A549 (cell line): ENCODE results near the gene CIDEA. TPM values are rescaled to one million over a fixed set of nuclear protein-coding genes. Genes with fewer than 3 reads are reported as not detected.
"Not testable (repeated sequence)": the region's sequence is repeated elsewhere in the genome, so short reads cannot be mapped to it uniquely, and the experiment has no call there.

Source experiments
- ATAC-seq, 2 experiments: fragments of 200-7000 bp in 1 of 2; fragments of >200 bp in 1 of 2; cut with Nextera tagmentation in 1 of 2; cut with Tn5 transposase in 1 of 2; 3 replicates each; pipeline versions ENCODE4 v1.8.0 to v1.9.1; 2018 to 2020; ENCODE audit warnings: mild to moderate bottlenecking in 1 of 2, moderate library complexity in 1 of 2
- CTCF ChIA-PET: fragments of 300-600 bp; sonication (Branson Sonifier 250); formaldehyde crosslinking; extraction: SDS; loops from one replicate; lab custom pipeline; 2021; ENCODE audit warnings: antibody characterized with exemption, inconsistent platforms; lab: Yijun Ruan, JAX
- POLR2A ChIA-PET: fragments of 350-600 bp; formaldehyde crosslinking; extraction: SDS; loops from one replicate; lab custom pipeline; 2021; ENCODE audit warnings: antibody characterized with exemption, inconsistent platforms; lab: Yijun Ruan, JAX
- DNase-seq, 2 experiments: peaks; one replicate each; pipeline versions ENCODE4 v3.0.0 to v3.0.0-alpha.2; 2011 to 2016; ENCODE audit warnings: low read depth in 1 of 2, low spot score in 1 of 2
- FAIRE-seq: peaks from 2 replicates; lab custom pipeline; 2011; peaks lifted over from hg19 to GRCh38; lab: Jason Lieb, UNC
- H3K27ac ChIP-seq, 2 experiments: fragments of >200 bp; sonication (Bioruptor Twin); formaldehyde crosslinking; 3 replicates each; pipeline ENCODE4 v1.5.1; 2016 to 2017
- H3K4me1 ChIP-seq: fragments of >200 bp; sonication (Bioruptor Twin); formaldehyde crosslinking; 3 replicates; pipeline ENCODE4 v1.6.1; 2016
- H3K4me2 ChIP-seq: fragments of >200 bp; sonication (Bioruptor Twin); formaldehyde crosslinking; 3 replicates; pipeline ENCODE4 v1.6.1; 2016
- H3K4me3 ChIP-seq: fragments of >200 bp; sonication (Bioruptor Twin); formaldehyde crosslinking; 3 replicates; pipeline ENCODE4 v1.5.1; 2016
- H3K9me3 ChIP-seq: fragments of >200 bp; sonication (Bioruptor Twin); formaldehyde crosslinking; 3 replicates; pipeline ENCODE4 v1.6.1; 2016
- BCL3 ChIP-seq: fragments of >200 bp; sonication (Bioruptor Twin); formaldehyde crosslinking; IDR thresholded peaks from 3 replicates; pipeline ENCODE4 v1.6.1; 2016
- CHD2 ChIP-seq: fragments of 150-350 bp; IDR thresholded peaks from 2 replicates; pipeline ENCODE4 v1.6.1; 2014; ENCODE audit warnings: low read length; ENCODE audit not compliant: partially characterized antibody
- EHMT2 ChIP-seq: fragments of 200-600 bp; sonication (generic); IDR thresholded peaks from 2 replicates; pipeline ENCODE4 v1.6.1; 2016; ENCODE audit warnings: antibody characterized with exemption, low read depth, mild to moderate bottlenecking, moderate library complexity
- FOSB ChIP-seq: fragments of 250-450 bp; sonication (Bioruptor Pico); IDR thresholded peaks from 2 replicates; pipeline ENCODE4 v1.5.0; 2020; ENCODE audit warnings: mild to moderate bottlenecking, moderate library complexity
- GATA3 ChIP-seq: IDR thresholded peaks from 2 replicates; pipeline ENCODE4 v1.6.1; 2012; ENCODE audit warnings: borderline replicate concordance
- HDAC2 ChIP-seq: fragments of 200-600 bp; sonication (generic); IDR thresholded peaks from 2 replicates; pipeline ENCODE4 v1.6.1; 2016
- HES2 ChIP-seq: fragments of >200 bp; sonication (Bioruptor Twin); formaldehyde crosslinking; IDR thresholded peaks from 2 replicates; pipeline ENCODE4 v1.6.1; 2016
- HMGXB4 ChIP-seq: fragments of 250-450 bp; sonication (Bioruptor Pico); IDR thresholded peaks from 2 replicates; pipeline ENCODE4 v1.5.0; 2021; ENCODE audit warnings: mild to moderate bottlenecking, moderate library complexity, borderline replicate concordance
- HOXB13 ChIP-seq: fragments of 250-450 bp; sonication (Bioruptor Pico); IDR thresholded peaks from 2 replicates; pipeline ENCODE4 v1.5.0; 2020; ENCODE audit warnings: low read depth, mild to moderate bottlenecking, moderate library complexity
- KDM1A ChIP-seq: fragments of 200-600 bp; sonication (generic); IDR thresholded peaks from 2 replicates; pipeline ENCODE4 v1.6.1; 2016; ENCODE audit warnings: low read depth, mild to moderate bottlenecking
- NR3C1 ChIP-seq: fragments of >200 bp; sonication (Bioruptor Twin); formaldehyde crosslinking; IDR thresholded peaks from 3 replicates; pipeline ENCODE4 v1.6.1; 2017
- POLR2A ChIP-seq: IDR thresholded peaks from 2 replicates; pipeline ENCODE4 v1.6.1; 2012; ENCODE audit warnings: mild to moderate bottlenecking, low read length
- RFX5 ChIP-seq: fragments of 450-650 bp; IDR thresholded peaks from 2 replicates; pipeline ENCODE4 v1.7.1; 2014; ENCODE audit warnings: antibody characterized with exemption, mild to moderate bottlenecking, moderate library complexity
- RNF2 ChIP-seq: fragments of 200-600 bp; sonication (generic); IDR thresholded peaks from 2 replicates; pipeline ENCODE4 v1.6.1; 2016; ENCODE audit warnings: low read depth, mild to moderate bottlenecking, antibody characterized with exemption, moderate library complexity, borderline replicate concordance
- ZC3H11A ChIP-seq: fragments of 450-650 bp; IDR thresholded peaks from 2 replicates; pipeline ENCODE4 v1.6.1; 2014; ENCODE audit warnings: antibody characterized with exemption, mild to moderate bottlenecking
- ZNF302 ChIP-seq: fragments of 250-450 bp; sonication (Bioruptor Pico); IDR thresholded peaks from 2 replicates; pipeline ENCODE4 v1.9.0; 2021; ENCODE audit warnings: inconsistent platforms, mild to moderate bottlenecking, moderate library complexity
- WGBS: methylation state at CpG from one replicate; pipeline ENCODE4 v1.1.6; 2017; ENCODE audit errors: missing lambda C conversion rate; 5-methylcytosine and 5-hydroxymethylcytosine counted together
- polyA minus RNA-seq: library from RNA; depleted of rRNA, polyadenylated mRNA; stranded (reverse); fragments of >200 nt; gene quantifications from 2 replicates; pipeline ENCODE4 v1.2.3, GENCODE V29; 2011; rRNA and poly(A)+ RNA removed
- polyA plus RNA-seq, 4 experiments: library from polyadenylated mRNA; depleted of rRNA in 3 of 4; stranded (reverse); fragments of >200 nt; fragmentation: RNase III in 1 of 4; extraction: RNeasy Plus Mini Kit Qiagen cat#74134 plus additional on column Dnase treatment in 1 of 4; gene quantifications; 2 replicates in 3 of 4; 3 replicates in 1 of 4; pipeline ENCODE4 v1.2.3, GENCODE V29; 2011 to 2017

CIDEA gene
- polyA plus RNA-seq (2011; rRNA removed) = not detected in 2 replicates
- polyA plus RNA-seq (2012; cell fraction: cytosol; rRNA removed) = not detected in 2 replicates
- polyA plus RNA-seq (2012; cell fraction: nucleus; rRNA removed) = not detected in 2 replicates
- not detected in 3 replicates for polyA plus RNA-seq (2017; fragmentation: RNase III; extraction: RNeasy Plus Mini Kit Qiagen cat#74134 plus additional on column Dnase treatment)
- not detected in 2 replicates for polyA minus RNA-seq

- DNase-seq (no peak), FAIRE-seq (no peak), ATAC-seq (peak in 1 of 2 experiments; percentile 78; a peak in 3 of 6 replicates)
- H3K4me2 ChIP-seq = peak within 1 kb of the TSS; percentile 76
- no peak within 1 kb of the TSS for H3K27ac ChIP-seq
- no peak for TF ChIP-seq FOSB (CRISPR knock-in tag)
- no peak for TF ChIP-seq ZC3H11A
- no peak for TF ChIP-seq HDAC2
- no peak for TF ChIP-seq KDM1A
- no peak for TF ChIP-seq NR3C1
- no peak for TF ChIP-seq POLR2A
- TF ChIP-seq GATA3 = no peak
- TF ChIP-seq BCL3 = no peak
- no peak for TF ChIP-seq EHMT2
- TF ChIP-seq HOXB13 = no peak
- TF ChIP-seq CHD2 = no peak
- TF ChIP-seq HES2 = no peak
- TF ChIP-seq HMGXB4 (CRISPR knock-in tag) = no peak
- TF ChIP-seq RFX5 = no peak
- no peak for TF ChIP-seq RNF2
- no peak for TF ChIP-seq ZNF302 (CRISPR knock-in tag)
- TF ChIP-seq, all 56 proteins: peak for 0
- 57% methylated on average over 35 of the region's 69 CpGs for WGBS
- ChIA-PET CTCF (interaction anchor here (0.8 kb wide), 1 partner anchor 59 kb away, joined by 3 read pairs; no protein-coding TSS in a partner anchor), POLR2A (no interaction called here)
- H3K4me3 ChIP-seq = peak within 1 kb of the TSS; percentile 30; the same call in 2 of the 3 replicates
- no peaks in the 10 kb centered on the region for H3K4me1 ChIP-seq
- H3K9me3 ChIP-seq = no peaks in the 10 kb centered on the region
Observed at GRCh38 chr18:12254136-12254819, at the start of gene CIDEA. Gene CIDEA, plus strand, starts transcription at chr18:12254361. Its CDS starts 23 bp downstream, at chr18:12254384.

GRCh38 chr18:12208296-12209153 is 45.6 kb upstream of the CIDEA start:
- H3K9me3 ChIP-seq, H3K4me1 ChIP-seq, CTCF ChIA-PET, POLR2A ChIA-PET, FAIRE-seq: not testable (repeated sequence)
- peak in 1 of 2 experiments; percentile 10 for DNase-seq
- peak overlapping the region in 1 of 2 experiments; percentile 48; a peak in 1 of 6 replicates for H3K27ac ChIP-seq
- 18% methylated on average over 13 of the region's 18 CpGs for WGBS
- peak; percentile 34 to 68; a peak in 2 of 6 replicates for ATAC-seq
- H3K4me3 ChIP-seq = peak overlapping the region; percentile 33; the same call in 2 of the 3 replicates
- H3K4me2 ChIP-seq = peak overlapping the region; percentile 51

- POLR2A ChIA-PET, DNase-seq, H3K4me1 ChIP-seq, H3K4me2 ChIP-seq, FAIRE-seq, ATAC-seq, H3K9me3 ChIP-seq, CTCF ChIA-PET, H3K4me3 ChIP-seq, H3K27ac ChIP-seq: not testable (repeated sequence)
- WGBS = no CpG with 5 or more reads among the region's 1 CpG
Observed at GRCh38 chr18:12212308-12212707, 41.9 kb upstream of the CIDEA start.

GRCh38 chr18:12214296-12215005 is 39.7 kb upstream of the CIDEA start:
- DNase-seq, CTCF ChIA-PET, POLR2A ChIA-PET, H3K4me2 ChIP-seq, H3K9me3 ChIP-seq, ATAC-seq, H3K4me3 ChIP-seq, H3K4me1 ChIP-seq, H3K27ac ChIP-seq, FAIRE-seq: not testable (repeated sequence)
- no CpG with 5 or more reads among the region's 1 CpG for WGBS

- not testable (repeated sequence) for ATAC-seq
Observed at GRCh38 chr18:12216471-12216870, 37.7 kb upstream of the CIDEA start.

GRCh38 chr18:12218603-12219002 is 35.6 kb upstream of the CIDEA start:
- POLR2A ChIA-PET, FAIRE-seq: not testable (repeated sequence)

More at GRCh38 chr18:12216471-12216870, 37.7 kb upstream of the CIDEA start:
- DNase-seq, H3K27ac ChIP-seq, CTCF ChIA-PET, H3K4me1 ChIP-seq, POLR2A ChIA-PET, H3K9me3 ChIP-seq, H3K4me3 ChIP-seq, FAIRE-seq, H3K4me2 ChIP-seq: not testable (repeated sequence)
- 73% methylated on average over 2 of the region's 4 CpGs for WGBS

More at GRCh38 chr18:12218603-12219002, 35.6 kb upstream of the CIDEA start:
- CTCF ChIA-PET, H3K9me3 ChIP-seq, H3K4me3 ChIP-seq, ATAC-seq, H3K4me1 ChIP-seq, H3K4me2 ChIP-seq, H3K27ac ChIP-seq, DNase-seq: not testable (repeated sequence)
- 10% methylated on average over 5 of the region's 6 CpGs for WGBS
